ENCODE measurements around the gene SPPL3. TPM values are rescaled to one million over a fixed set of nuclear protein-coding genes. Genes with fewer than 3 reads are reported as not detected.

SPPL3 gene
- total RNA-seq, 1 donor from 2014 or later = 40.3 TPM

GRCh38 chr12:120801146-120801545 is 103.0 kb downstream of the SPPL3 start:
- peaks cover 3% of the 10 kb centered on the region for H3K9me3 Mint-ChIP-seq
- H3K27ac Mint-ChIP-seq = peak overlapping the region; percentile 56
- DNase-seq (no peak), ATAC-seq (ENCODE audit: low read depth) (no peak)
- peaks cover 29% of the 10 kb centered on the region for H3K36me3 Mint-ChIP-seq (ENCODE audit: low read depth)
- H3K4me1 Mint-ChIP-seq = peaks cover 52% of the 10 kb centered on the region
- intact Hi-C loops (cut with micrococcal nuclease) = no loop called here
- no peaks in the 10 kb centered on the region for H3K27me3 Mint-ChIP-seq
- H3K4me3 Mint-ChIP-seq = no peak overlapping the region
- ChIA-PET CTCF (interaction anchor here (1.7 kb wide), 1 partner anchor 16 kb away, joined by 4 read pairs; no protein-coding TSS in a partner anchor), POLR2A (interaction anchor here (0.5 to 2.6 kb wide), 5 partner anchors 11 to 510 kb away, joined by 3 to 9 read pairs (median 5); partner anchors contain the start of gene RNU4-2)
- TF ChIP-seq CTCF (IDR thresholded peaks at IDR 0.05) = no peak

- POLR2A ChIA-PET = interaction anchor here (0.5 to 2.6 kb wide), 6 partner anchors 12 to 509 kb away, joined by 3 to 9 read pairs (median 4); partner anchors contain the start of gene RNU4-2
- Mint-ChIP-seq H3K9me3 (peaks cover 6% of the 10 kb centered on the region), H3K27ac (peak overlapping the region; percentile 56), H3K36me3 (ENCODE audit: low read depth) (peaks cover 30% of the 10 kb centered on the region), H3K4me1 (peaks cover 52% of the 10 kb centered on the region), H3K27me3 (no peaks in the 10 kb centered on the region), H3K4me3 (no peak overlapping the region)
- CTCF ChIA-PET = interaction anchor here (1.7 kb wide), 1 partner anchor 15 kb away, joined by 4 read pairs; no protein-coding TSS in a partner anchor
- DNase-seq (no peak), ATAC-seq (ENCODE audit: low read depth) (peak; percentile 53)
- no peak for TF ChIP-seq CTCF (IDR thresholded peaks at IDR 0.05)
- intact Hi-C loops (cut with micrococcal nuclease) = no loop called here
Measured at GRCh38 chr12:120800665-120801064, 103.5 kb downstream of the SPPL3 start.

- no peak for DNase-seq
- no peak for ATAC-seq (ENCODE audit: low read depth)
- CTCF ChIA-PET = no interaction called here
- Mint-ChIP-seq H3K9me3 (peaks cover 10% of the 10 kb centered on the region), H3K27me3 (no peaks in the 10 kb centered on the region), H3K36me3 (ENCODE audit: low read depth) (peaks cover 41% of the 10 kb centered on the region), H3K27ac (no peak overlapping the region), H3K4me1 (peaks cover 52% of the 10 kb centered on the region), H3K4me3 (no peak overlapping the region)
- POLR2A ChIA-PET = interaction anchor here (0.6 to 2.6 kb wide), 5 partner anchors 9 to 508 kb away, joined by 3 to 9 read pairs (median 4); partner anchors contain the start of gene RNU4-2
- no peak for TF ChIP-seq CTCF (IDR thresholded peaks at IDR 0.05)
- intact Hi-C loops (cut with micrococcal nuclease) = loop anchor here (5.0 kb wide), 2 partner anchors 33 to 53 kb away; no protein-coding TSS in a partner anchor
Measured at GRCh38 chr12:120799243-120800045, 104.7 kb downstream of the SPPL3 start.

- H3K4me1 Mint-ChIP-seq = peaks cover 53% of the 10 kb centered on the region
- ChIA-PET CTCF (interaction anchor here (0.8 kb wide), 1 partner anchor 173 kb away, joined by 3 read pairs; no protein-coding TSS in a partner anchor), POLR2A (interaction anchor here (1.0 kb wide), 1 partner anchor 37 kb away, joined by 4 read pairs; no protein-coding TSS in a partner anchor)
- no peak for TF ChIP-seq CTCF (IDR thresholded peaks at IDR 0.05)
- no peaks in the 10 kb centered on the region for H3K27me3 Mint-ChIP-seq
- peaks cover 10% of the 10 kb centered on the region for H3K9me3 Mint-ChIP-seq
- H3K36me3 Mint-ChIP-seq (ENCODE audit: low read depth) = peaks cover 42% of the 10 kb centered on the region
- ATAC-seq (ENCODE audit: low read depth) = peak; percentile 63
- H3K27ac Mint-ChIP-seq = peak overlapping the region; percentile 27
- H3K4me3 Mint-ChIP-seq = peak overlapping the region; percentile 52
- no peak for DNase-seq
- intact Hi-C loops (cut with micrococcal nuclease) = loop anchor here (5.0 kb wide), 2 partner anchors 34 to 54 kb away; no protein-coding TSS in a partner anchor
Measured at GRCh38 chr12:120798696-120799095, 105.5 kb downstream of the SPPL3 start.
